Activated T-cell treated with anti-CD3 and anti-CD28 coated beads for 4 hours (primary cell): Measurements from ENCODE around the gene MOCOS.

Source experiments
- DNase-seq: peaks from one replicate; pipeline ENCODE4 v3.0.0-alpha.2; 2020

Gene MOCOS

GRCh38 chr18:36308711-36309435 is 121.6 kb downstream of the MOCOS start:
- DNase-seq: no peak

DNA sequence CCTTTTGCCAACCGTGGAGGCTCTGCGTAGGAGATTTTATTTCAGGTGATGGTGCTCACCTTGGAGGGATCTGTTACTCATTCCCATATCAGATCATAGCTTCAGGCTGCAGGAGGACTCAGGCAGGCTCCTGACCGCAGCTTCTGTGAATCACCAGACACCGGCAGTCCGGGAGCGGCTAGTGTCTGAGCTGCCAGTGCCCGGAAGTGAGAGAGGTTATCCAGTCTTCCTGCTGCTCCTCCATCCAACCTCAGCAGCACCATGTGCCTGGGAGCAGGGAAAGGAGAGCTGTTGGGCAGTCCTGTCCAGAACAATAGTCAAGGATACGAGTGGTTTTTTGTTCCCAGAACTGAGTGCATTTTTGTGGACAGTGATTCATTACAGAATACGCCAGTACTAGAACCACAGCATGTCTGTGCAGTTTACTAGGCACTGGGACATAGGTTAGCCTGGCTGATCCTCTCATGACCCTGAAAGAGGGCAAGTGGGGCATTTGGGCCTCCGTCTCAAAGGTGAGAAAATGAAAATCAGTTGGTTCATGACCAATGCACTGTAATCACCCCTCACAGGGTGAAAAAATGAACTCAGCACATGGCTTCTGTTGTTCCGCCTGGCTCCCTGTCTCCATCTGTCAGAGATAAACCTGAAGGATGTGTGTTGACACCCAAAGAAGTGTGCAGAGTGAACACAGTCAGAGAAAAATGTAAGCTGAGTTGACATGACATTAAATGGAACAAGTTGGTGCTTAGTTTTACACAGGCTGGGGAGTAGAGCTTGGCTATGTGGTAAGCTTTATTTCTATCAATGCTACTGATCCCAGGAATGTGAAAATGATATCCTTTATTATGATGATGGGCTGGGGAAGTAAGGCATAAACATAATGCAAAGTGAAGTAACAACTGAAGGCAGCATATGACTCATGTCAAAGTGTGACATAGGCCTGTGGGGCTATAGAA is 122.4 kb downstream of the MOCOS start:
- no peak for DNase-seq

DNA sequence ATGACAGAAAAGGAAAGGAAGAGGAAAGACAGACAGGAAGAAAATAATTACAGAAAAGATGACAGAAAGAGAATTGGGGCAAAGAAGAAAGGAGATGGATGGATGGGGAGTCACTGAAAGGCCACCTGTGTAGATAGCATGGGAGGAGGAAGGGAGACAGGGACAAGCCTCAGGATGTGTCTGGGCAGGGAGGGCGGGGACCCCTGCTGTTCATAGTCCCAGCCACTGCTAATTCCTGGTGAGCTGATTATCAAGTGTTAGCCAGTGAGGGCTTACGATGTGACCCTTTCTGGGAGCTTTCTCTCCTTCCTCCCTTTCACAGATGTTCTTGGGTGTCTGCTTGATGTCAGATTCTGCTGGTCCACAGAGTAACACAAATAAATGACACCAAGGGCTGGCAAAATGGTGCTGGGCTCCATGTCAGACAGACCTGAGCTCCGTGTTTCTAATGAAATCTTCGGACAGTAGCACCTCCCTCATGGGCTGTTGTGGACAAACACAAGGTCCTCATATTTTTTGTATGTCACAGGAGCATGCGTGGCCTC is 123.8 kb downstream of the MOCOS start:
- DNase-seq: no peak

- no peak for DNase-seq
Observed at GRCh38 chr18:36312806-36313395, 125.6 kb downstream of the MOCOS start.

GRCh38 chr18:36314098-36314497 is 126.8 kb downstream of the MOCOS start:
- DNase-seq: no peak

DNA sequence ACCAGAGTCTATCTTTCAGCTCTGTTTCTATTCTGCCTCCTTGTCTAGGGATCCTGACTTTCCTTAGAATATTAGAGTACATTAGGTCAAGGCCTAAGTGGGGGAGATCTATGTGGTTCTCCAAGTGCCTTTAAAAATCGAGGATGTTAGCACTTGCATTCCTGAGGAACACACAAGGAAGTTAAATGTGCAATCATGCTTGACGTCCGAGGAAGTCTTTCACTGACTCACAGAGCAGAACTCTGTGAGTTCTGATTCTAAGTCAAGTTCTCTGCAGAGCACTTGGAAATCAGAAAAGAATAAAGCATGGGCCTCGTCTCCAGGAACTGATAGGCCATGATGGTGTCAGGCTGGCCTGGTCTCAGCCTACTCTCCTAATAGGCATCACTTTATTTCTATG is 127.5 kb downstream of the MOCOS start:
- DNase-seq: no peak

DNA sequence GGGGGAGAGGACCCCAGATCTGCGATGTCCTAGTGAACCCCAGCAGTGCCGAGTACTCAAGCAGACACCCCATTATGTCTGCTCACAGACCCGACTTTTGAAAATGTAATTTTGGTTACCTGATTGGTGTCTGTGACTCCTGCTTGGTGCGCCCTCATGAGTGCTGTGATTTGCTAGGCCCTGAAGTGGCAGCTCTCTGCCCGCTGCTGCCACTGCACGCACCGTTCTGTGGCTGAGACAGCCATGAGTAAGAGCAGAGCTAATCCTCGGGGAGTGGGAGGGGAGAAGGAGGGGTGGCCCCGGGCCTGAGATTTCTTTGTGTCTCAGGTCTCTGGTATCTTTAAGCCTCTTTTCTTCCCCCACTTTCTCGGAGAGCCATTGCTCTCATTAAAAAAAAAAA is 128.4 kb downstream of the MOCOS start:
- no peak for DNase-seq

DNA sequence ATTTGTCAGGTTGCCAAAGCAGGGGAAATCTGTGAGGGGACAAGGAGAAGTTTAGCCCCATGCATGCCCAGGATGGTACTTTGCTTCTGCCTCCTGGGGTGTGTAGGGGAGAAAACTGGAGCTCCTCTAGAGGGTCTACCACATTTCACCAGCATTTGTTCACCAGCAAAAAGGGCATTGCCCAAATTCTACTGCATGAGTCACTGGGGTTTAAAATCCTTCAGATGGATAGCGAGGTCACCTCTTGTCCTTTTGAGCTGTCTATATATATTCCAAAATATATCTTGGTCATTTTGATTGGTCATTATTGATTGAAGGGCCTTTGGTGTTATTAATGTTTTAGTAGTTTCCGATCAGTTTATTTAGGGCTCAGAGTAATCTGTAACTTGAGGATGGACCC is 128.9 kb downstream of the MOCOS start:
- DNase-seq: no peak
